Stimulated activated CD8-positive, alpha-beta memory T cell treated with anti-CD3 and anti-CD28 coated beads, Interleukin-15, amount 100 ng/mL, for 48 hours (primary cell): ENCODE measurements around the gene KRT74.

Source experiments
- DNase-seq, 2 donors: peaks; one replicate each; pipeline ENCODE4 v3.0.0-alpha.2; 2020; ENCODE audit warnings: low read depth in 2 of 2

Gene KRT74

DNA sequence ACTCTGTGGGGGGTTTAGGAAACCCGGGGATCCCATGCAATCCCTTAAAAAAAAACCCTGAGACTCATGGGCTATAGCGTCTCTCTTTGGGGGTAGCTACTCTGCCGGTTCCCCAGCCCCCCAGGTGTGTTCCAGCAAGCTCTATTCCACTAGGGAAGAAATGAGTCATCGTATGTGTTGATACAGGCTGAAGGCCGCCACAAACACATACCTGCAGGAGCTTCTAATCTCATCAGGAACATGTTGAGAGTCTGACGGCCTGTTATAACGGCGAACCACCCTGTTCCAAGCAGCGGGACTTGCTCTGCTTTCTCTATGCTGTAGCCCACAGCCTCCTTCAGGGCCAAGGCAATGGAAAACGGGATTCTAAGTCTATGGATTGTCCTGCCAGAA lies 52.5 kb downstream of the KRT74 start:
- no peak for DNase-seq

DNA sequence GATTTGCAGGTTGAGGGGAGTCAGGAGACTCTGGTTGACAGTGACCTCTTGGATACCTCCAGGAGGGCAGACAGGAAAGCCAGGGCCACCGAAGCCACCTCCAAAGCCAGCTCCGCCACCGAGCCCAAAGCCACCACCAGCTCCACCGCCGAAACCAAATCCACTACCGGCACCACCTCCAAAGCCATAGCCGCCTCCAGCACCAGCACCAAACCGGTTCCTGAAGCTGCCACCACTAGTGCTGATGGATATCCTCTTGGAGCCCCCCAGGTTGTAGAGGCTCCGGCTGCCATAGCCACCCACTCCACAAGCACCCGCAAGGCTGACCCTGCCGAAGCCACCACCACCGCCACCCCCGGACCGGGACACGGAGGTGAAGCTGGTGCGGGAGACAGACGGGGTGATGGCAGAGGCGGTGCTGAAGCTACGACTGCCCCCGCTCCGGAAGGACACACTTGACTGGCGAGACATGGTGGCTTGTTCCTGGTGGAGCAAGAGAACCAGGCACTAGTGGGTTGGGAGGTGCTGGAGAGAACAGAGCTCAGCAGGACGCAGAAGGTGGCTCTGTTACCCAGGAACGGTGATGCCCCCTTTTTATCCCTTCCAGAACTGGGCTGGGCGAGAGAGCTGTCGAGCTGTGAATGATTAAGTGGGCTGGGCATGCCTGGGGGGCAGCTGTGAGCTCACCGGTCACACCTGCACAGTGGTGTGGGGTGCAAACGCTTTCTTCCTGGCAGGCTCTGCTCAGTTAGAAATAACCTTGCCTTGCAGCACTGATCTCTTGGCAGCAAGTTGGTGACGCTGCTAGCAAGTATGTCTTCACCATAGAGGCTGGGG lies 53.6 kb downstream of the KRT74 start, which contains the start of gene KRT5:
Gene KRT5 (minus strand): TSS at position 569 of the 837 bp plus-strand sequence. CDS start 98 bp downstream, at position 471.
- DNase-seq, result no peak

DNA sequence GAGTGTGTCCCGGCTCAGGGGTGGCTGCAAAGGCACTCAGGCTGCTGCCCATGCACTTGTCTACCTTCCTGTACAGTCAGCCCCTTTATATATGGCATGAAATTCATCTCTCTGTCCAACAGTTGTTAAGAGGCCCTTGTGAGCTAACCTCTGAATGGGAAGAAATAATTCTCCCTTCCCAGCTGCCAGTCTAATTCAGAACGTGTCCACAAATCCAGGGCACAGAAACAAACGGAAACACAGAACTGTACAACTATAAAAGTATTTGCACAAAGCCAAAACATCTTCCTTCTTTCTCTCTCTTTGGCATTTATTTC lies 54.3 kb downstream of the KRT74 start:
- DNase-seq, result no peak

DNA sequence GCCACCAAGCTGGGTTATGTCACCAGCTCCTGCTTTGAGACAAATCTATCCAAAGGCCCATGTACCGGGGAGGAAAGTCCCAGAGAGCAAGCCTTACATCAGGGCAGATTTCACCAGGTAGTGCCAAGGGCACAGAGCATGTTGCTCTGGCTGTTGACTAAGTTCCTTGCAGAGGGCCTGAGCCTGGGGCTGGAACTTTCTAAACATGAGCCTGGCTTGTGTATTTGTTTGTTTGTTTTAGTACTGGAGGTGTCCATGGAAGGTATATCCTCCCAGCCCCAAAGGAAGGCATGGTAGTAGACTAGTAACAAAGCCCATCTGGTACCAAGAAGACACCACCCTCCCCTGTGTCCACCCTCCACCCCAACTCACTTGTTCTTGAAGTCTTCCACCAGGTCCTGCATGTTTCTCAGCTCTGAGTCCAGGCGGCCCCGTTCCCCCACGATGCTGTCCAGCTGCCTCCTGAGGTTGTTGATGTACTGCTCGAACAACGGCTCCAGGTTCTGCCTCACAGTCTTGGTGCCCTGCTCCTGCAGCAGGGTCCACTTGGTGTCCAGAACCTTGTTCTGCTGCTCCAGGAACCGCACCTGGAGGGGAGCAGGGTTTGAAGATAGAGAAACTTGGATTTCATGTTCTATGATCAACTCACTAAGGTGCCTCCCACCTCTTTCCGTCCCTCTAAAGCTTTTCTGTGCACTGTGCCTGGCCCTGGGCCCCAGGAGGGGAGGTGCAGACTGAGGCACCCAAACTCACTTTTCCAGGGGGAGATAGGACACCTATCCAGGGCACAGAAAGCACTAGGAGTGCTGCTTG lies 54.9 kb downstream of the KRT74 start:
- DNase-seq, result no peak

DNA sequence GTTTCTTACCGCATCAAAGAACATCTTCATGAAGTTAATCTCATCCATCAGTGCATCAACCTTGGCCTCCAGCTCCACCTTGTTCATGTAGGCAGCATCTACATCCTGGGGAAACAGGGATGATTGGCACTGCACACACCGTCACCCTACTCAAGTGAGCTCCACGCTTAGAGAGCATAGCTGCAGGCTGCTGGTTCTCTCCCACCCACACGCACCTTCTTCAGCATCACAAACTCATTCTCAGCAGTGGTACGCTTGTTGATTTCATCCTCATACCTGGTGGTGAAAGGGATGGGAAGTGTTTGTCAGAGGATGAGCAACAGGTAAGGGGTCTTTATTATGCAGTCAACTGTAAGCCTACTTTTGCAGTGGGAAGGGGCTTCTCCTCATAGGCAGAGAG lies 55.8 kb downstream of the KRT74 start:
- no peak for DNase-seq

DNA sequence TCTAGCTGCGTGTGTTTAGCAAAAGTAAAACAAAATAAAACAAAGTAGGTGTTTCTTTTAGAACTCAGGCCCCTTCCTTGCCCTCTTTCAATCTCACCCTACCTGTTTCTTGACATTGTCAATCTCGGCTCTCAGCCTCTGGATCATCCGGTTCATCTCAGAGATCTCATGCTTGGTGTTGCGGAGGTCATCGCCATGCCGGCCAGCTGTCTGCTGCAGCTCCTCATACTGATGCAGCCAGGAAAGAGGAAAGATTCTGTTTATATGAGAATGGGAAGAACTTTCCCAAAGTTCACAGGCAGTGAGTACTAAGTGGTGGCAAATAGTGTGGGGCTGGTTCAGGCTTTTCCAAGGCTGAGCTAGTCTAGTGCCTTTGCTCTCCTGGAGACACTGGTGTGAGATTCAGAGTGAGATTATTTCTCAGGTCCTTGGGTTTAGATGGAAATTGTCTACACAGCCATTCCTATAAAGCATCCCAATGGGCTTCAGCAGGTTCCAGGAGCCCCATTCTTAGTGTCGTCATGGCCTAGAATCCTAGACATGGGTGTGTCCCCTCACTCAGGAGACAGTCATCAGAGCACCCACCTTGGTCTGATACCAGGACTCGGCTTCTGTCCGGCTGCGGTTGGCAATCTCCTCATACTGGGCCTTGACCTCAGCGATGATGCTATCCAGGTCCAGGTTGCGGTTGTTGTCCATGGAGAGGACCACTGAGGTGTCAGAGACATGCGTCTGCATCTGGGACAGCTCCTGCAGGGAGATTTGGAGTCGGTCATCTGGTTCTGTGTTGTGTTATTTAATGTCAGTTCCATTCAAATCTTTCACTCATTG lies 56.4 kb downstream of the KRT74 start:
- DNase-seq, result no peak

DNA sequence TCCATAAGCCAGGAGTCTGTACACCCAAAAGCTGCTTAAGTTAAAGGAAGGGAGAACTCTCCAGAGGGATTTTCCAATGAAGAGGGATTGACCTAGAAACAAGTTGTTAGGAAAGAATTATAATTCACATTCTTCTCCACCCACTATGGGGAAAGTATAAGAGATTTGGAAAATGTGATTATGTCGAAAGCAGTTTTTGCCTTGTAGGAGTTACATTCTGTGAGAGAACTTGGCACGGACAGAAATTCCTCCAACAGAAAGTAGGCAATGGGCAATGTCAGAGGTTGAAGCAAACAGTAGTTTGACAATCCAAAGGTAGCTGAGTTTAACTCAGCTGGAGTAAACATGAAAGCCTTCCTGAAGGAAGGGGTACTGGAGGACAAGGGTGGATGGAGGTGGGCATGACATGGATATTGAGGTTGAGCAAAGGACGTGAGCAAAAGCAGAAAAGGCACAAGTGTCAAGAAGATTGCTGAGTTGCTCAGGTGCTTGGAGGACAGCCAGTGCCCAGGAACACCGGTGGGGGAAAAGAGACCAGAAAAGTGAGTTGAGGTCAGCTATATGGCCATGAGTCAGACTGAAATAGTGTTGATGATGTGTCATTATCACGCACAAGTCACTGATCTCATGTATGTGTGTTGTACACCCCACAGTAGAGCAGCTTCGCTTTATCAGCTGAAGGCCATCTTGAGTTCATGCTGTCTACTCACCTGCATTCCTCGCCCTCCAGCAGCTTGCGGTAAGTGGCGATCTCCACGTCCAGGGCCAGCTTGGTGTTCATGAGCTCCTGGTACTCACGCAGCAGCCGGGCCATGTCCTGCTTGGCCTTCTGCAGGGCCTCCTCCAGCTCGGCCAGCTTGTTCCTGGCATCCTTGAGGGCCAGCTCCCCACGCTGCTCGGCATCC lies 57.5 kb downstream of the KRT74 start:
- no peak for DNase-seq
